Adipocyte (in vitro differentiated cells): Measurements from ENCODE around the gene JMY.

ENCODE experiments used
- DNase-seq: peaks from one replicate; pipeline ENCODE4 v3.0.0-alpha.2; 2015; ENCODE audit warnings: low read depth
- H3K27me3 ChIP-seq: replicated peaks from 2 replicates; pipeline ENCODE4 v1.7.0; 2013; ENCODE audit warnings: mild to moderate bottlenecking, low read length, moderate library complexity; ENCODE audit not compliant: control insufficient read depth, insufficient read depth
- H3K36me3 ChIP-seq: 2 replicates; pipeline ENCODE4 v1.7.0; 2013; ENCODE audit warnings: low read length, mild to moderate bottlenecking, moderate library complexity; ENCODE audit not compliant: control insufficient read depth, insufficient read depth, severe bottlenecking
- H3K4me1 ChIP-seq: 2 replicates; pipeline ENCODE4 v1.7.0; 2013; ENCODE audit warnings: mild to moderate bottlenecking, low read length, moderate library complexity; ENCODE audit not compliant: control insufficient read depth, insufficient read depth
- H3K4me3 ChIP-seq: 2 replicates; pipeline ENCODE4 v1.7.0; 2013; ENCODE audit warnings: mild to moderate bottlenecking, low read length, moderate library complexity
- H3K9ac ChIP-seq: 2 replicates; pipeline ENCODE4 v1.7.0; 2013; ENCODE audit warnings: mild to moderate bottlenecking, low read length, moderate library complexity
- H3K9me3 ChIP-seq: 2 replicates; pipeline ENCODE4 v1.7.0; 2013; ENCODE audit warnings: mild to moderate bottlenecking, low read length, moderate library complexity; ENCODE audit not compliant: control insufficient read depth

Gene JMY

DNA sequence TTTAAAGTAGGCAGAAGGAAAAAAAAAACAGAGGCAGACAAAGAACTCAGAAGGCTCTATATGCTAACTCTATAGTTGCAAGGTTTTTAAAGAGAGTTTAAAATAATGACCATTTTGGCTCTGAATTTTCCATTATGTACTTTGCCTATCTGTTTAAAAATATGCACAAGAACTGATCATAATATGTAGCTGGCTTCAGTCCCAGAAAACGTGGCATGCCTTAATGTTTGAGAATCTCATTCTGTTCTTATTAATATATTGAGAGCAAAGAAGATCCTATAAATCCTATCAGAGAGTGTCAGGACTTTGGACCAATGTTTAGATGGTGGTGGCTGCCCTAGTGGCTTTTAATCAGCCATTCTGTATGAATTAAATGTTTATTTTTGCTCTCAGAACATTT is 121.5 kb downstream of the JMY start:
- no peaks in the 10 kb centered on the region for H3K36me3 ChIP-seq
- H3K9ac ChIP-seq: no peak overlapping the region
- no peak overlapping the region for H3K4me3 ChIP-seq
- H3K9me3 ChIP-seq: no peaks in the 10 kb centered on the region
- DNase-seq: peak; percentile 60
- H3K4me1 ChIP-seq: peaks cover 7% of the 10 kb centered on the region
- no peaks in the 10 kb centered on the region for H3K27me3 ChIP-seq
